ENCODE results near the gene NGEF.

DNA sequence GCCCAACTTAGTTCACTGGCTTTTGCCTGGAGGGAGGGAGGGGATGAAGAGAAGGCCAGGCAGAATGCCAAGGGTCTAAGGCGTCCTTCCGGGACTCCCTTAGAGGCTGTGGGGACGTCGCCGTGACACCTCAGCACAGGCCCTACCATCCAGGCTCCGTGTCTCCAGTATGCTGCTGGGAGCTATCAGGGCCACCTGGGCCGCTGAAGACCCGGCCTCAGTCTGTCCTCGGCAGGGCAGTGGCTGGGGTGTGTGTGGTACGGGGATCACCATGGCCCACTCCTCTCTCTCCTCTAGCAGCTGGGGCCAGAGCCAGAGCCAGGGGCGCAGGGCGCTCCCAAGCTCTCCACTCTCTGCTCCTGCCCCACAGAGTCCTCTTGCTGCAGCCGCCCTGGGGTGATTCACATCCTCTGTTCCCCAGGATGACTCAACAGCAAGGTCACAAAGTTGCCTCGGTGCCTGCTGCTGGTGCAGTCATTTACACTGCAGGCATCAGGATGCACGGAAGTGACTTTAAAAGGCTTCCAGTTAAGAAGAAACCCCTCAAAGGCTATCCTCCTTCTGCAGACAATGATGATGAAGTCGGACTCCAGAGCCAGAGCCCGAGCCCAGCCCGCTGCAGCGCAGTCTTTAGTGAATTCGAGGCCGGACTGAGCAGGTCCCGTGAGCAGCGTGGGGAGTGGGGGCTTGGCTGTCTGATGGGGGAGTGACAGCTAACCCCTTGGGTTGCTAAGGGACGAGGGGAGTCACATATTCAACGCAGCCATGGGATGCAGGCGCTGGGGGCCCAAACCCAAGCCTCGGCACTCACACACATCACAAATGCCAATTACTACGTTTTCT is 111.1 kb downstream of the NGEF start:
- TF ChIP-seq, protein P1, sequence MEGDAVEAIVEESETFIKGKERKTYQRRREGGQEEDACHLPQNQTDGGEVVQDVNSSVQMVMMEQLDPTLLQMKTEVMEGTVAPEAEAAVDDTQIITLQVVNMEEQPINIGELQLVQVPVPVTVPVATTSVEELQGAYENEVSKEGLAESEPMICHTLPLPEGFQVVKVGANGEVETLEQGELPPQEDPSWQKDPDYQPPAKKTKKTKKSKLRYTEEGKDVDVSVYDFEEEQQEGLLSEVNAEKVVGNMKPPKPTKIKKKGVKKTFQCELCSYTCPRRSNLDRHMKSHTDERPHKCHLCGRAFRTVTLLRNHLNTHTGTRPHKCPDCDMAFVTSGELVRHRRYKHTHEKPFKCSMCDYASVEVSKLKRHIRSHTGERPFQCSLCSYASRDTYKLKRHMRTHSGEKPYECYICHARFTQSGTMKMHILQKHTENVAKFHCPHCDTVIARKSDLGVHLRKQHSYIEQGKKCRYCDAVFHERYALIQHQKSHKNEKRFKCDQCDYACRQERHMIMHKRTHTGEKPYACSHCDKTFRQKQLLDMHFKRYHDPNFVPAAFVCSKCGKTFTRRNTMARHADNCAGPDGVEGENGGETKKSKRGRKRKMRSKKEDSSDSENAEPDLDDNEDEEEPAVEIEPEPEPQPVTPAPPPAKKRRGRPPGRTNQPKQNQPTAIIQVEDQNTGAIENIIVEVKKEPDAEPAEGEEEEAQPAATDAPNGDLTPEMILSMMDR (IDR thresholded peaks at IDR 0.05): no peak
- TF ChIP-seq POLR2A (IDR thresholded peaks at IDR 0.05): no peak
